ENCODE measurements around the gene ADM2. TPM values are rescaled to one million over a fixed set of nuclear protein-coding genes. Genes with fewer than 3 reads are reported as not detected.

ADM2 gene
- total RNA-seq, 1 experiment from 2014 or later, result 10.9 TPM

DNA sequence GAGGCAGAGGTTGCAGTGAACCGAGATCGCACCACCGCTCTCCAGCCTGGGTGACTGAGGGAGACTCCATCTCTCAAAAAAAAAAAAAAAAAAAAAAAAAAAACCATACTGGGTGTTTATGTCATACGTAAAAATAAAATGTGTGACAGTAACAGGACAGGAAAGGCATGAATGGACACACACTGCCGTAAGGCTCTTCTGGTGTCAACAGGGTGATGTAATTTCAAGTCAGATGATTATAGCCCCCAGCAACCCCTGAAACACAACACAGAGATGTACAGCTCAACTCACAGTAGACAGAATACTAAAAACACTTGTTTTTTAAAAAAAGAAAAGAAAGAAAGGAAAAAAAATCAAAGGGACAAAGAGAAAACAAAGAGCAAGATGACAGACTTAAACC lies 28.7 kb upstream of the ADM2 start (continued):
- TF ChIP-seq, protein P1, sequence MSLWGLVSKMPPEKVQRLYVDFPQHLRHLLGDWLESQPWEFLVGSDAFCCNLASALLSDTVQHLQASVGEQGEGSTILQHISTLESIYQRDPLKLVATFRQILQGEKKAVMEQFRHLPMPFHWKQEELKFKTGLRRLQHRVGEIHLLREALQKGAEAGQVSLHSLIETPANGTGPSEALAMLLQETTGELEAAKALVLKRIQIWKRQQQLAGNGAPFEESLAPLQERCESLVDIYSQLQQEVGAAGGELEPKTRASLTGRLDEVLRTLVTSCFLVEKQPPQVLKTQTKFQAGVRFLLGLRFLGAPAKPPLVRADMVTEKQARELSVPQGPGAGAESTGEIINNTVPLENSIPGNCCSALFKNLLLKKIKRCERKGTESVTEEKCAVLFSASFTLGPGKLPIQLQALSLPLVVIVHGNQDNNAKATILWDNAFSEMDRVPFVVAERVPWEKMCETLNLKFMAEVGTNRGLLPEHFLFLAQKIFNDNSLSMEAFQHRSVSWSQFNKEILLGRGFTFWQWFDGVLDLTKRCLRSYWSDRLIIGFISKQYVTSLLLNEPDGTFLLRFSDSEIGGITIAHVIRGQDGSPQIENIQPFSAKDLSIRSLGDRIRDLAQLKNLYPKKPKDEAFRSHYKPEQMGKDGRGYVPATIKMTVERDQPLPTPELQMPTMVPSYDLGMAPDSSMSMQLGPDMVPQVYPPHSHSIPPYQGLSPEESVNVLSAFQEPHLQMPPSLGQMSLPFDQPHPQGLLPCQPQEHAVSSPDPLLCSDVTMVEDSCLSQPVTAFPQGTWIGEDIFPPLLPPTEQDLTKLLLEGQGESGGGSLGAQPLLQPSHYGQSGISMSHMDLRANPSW (CRISPR knock-in tag; conservative IDR thresholded peaks at IDR 0.05; ENCODE audit: low read depth), result no peak
- TF ChIP-seq GABPB1 (CRISPR knock-in tag; IDR thresholded peaks at IDR 0.05), result no peak

DNA sequence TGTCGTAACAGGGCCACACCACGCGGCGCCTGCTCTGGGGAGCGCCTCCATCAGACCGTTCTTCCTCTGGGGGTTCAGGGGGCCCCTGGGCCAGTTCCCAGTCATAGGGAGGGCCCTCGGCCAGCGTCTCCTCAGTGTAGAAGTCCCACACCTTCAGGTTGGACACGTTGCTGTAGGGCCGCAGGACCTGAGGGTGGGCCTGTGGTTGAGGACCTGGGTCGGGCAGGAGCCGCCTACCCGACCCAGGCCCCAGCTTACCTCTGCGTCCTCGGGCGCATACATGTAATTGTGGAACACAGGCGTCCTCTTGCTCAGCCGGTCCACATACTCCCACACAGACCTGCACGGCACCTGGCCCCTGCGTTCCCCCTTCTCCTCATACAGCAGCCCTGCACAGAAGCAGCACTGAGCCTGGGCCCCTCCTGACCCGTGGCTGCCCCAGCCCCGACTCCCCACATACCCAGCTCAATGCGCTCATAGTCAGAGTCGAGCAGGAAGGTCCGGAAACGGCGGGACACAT lies 26.7 kb upstream of the ADM2 start:
- H3K4me1 Mint-ChIP-seq, result no peaks in the 10 kb centered on the region
- DNase-seq (ENCODE audit: low spot score), result no peak
- ChIA-PET POLR2A (no interaction called here), CTCF (interaction anchor here (0.8 to 2.3 kb wide), 4 partner anchors 10 to 43 kb away, joined by 4 to 9 read pairs (median 6); no protein-coding TSS in a partner anchor)
- no peak for ATAC-seq
- H3K9me3 Mint-ChIP-seq, result no peaks in the 10 kb centered on the region
- no peak for TF ChIP-seq ZNF671 (CRISPR knock-in tag; IDR thresholded peaks at IDR 0.05)
- TF ChIP-seq ESRRA (CRISPR knock-in tag; IDR thresholded peaks at IDR 0.05; ENCODE audit: borderline replicate concordance), result no peak
- TF ChIP-seq, protein P2, sequence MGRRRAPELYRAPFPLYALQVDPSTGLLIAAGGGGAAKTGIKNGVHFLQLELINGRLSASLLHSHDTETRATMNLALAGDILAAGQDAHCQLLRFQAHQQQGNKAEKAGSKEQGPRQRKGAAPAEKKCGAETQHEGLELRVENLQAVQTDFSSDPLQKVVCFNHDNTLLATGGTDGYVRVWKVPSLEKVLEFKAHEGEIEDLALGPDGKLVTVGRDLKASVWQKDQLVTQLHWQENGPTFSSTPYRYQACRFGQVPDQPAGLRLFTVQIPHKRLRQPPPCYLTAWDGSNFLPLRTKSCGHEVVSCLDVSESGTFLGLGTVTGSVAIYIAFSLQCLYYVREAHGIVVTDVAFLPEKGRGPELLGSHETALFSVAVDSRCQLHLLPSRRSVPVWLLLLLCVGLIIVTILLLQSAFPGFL (CRISPR knock-in tag; IDR thresholded peaks at IDR 0.05; ENCODE audit: borderline replicate concordance), result no peak
- TF ChIP-seq RELA (CRISPR knock-in tag; IDR thresholded peaks at IDR 0.05; ENCODE audit: borderline replicate concordance), result no peak
- no peak for TF ChIP-seq ZNF232 (CRISPR knock-in tag; IDR thresholded peaks at IDR 0.05)
- TF ChIP-seq, protein P3, sequence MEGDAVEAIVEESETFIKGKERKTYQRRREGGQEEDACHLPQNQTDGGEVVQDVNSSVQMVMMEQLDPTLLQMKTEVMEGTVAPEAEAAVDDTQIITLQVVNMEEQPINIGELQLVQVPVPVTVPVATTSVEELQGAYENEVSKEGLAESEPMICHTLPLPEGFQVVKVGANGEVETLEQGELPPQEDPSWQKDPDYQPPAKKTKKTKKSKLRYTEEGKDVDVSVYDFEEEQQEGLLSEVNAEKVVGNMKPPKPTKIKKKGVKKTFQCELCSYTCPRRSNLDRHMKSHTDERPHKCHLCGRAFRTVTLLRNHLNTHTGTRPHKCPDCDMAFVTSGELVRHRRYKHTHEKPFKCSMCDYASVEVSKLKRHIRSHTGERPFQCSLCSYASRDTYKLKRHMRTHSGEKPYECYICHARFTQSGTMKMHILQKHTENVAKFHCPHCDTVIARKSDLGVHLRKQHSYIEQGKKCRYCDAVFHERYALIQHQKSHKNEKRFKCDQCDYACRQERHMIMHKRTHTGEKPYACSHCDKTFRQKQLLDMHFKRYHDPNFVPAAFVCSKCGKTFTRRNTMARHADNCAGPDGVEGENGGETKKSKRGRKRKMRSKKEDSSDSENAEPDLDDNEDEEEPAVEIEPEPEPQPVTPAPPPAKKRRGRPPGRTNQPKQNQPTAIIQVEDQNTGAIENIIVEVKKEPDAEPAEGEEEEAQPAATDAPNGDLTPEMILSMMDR (IDR thresholded peaks at IDR 0.05), result no peak
- no peak for TF ChIP-seq ZNF121 (CRISPR knock-in tag; IDR thresholded peaks at IDR 0.05)
- no peak for TF ChIP-seq NR3C1 (CRISPR knock-in tag; conservative IDR thresholded peaks at IDR 0.05; ENCODE audit: low read depth)
- TF ChIP-seq CREB1 (CRISPR knock-in tag; IDR thresholded peaks at IDR 0.05), result no peak
- TF ChIP-seq, protein P4, sequence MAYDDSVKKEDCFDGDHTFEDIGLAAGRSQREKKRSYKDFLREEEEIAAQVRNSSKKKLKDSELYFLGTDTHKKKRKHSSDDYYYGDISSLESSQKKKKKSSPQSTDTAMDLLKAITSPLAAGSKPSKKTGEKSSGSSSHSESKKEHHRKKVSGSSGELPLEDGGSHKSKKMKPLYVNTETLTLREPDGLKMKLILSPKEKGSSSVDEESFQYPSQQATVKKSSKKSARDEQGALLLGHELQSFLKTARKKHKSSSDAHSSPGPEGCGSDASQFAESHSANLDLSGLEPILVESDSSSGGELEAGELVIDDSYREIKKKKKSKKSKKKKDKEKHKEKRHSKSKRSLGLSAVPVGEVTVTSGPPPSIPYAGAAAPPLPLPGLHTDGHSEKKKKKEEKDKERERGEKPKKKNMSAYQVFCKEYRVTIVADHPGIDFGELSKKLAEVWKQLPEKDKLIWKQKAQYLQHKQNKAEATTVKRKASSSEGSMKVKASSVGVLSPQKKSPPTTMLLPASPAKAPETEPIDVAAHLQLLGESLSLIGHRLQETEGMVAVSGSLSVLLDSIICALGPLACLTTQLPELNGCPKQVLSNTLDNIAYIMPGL (CRISPR knock-in tag; IDR thresholded peaks at IDR 0.05), result no peak
- TF ChIP-seq, protein P5, sequence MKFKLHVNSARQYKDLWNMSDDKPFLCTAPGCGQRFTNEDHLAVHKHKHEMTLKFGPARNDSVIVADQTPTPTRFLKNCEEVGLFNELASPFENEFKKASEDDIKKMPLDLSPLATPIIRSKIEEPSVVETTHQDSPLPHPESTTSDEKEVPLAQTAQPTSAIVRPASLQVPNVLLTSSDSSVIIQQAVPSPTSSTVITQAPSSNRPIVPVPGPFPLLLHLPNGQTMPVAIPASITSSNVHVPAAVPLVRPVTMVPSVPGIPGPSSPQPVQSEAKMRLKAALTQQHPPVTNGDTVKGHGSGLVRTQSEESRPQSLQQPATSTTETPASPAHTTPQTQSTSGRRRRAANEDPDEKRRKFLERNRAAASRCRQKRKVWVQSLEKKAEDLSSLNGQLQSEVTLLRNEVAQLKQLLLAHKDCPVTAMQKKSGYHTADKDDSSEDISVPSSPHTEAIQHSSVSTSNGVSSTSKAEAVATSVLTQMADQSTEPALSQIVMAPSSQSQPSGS (CRISPR knock-in tag; IDR thresholded peaks at IDR 0.05; ENCODE audit: borderline replicate concordance, low read depth), result no peak
- H3K4me3 Mint-ChIP-seq, result no peak overlapping the region
- peaks cover 39% of the 10 kb centered on the region for H3K36me3 Mint-ChIP-seq
- no peaks in the 10 kb centered on the region for H3K27me3 Mint-ChIP-seq (ENCODE audit: low read depth)
- no peak overlapping the region for H3K27ac Mint-ChIP-seq

DNA sequence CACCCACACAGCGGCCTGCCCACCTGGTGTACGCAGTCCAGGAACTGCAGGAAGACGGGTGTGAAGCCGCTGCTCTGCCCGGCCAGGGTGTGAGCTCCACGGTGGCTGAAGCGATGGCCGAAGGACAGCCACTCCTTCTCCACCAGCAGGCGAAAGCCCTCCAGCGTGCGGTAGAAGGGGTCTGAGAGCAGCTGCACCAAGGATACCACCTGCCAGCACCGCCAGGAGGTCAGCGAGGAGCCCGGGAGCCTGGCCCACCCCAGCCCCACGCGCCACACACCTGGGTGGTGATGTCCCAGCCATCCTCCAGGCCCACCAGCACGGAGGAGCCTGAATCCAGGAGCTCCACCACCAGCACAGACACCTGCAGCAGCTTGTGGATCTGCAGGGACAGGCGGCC lies 26.1 kb upstream of the ADM2 start:
- DNase-seq (ENCODE audit: low spot score), result no peak
- H3K4me1 Mint-ChIP-seq, result no peaks in the 10 kb centered on the region
- H3K27ac Mint-ChIP-seq, result no peak overlapping the region
- no peaks in the 10 kb centered on the region for H3K9me3 Mint-ChIP-seq
- ChIA-PET POLR2A (no interaction called here), CTCF (interaction anchor here (0.8 to 1.8 kb wide), 2 partner anchors 16 to 42 kb away, joined by 4 to 9 read pairs; no protein-coding TSS in a partner anchor)
- H3K27me3 Mint-ChIP-seq (ENCODE audit: low read depth), result no peaks in the 10 kb centered on the region
- no peak for ATAC-seq
- H3K36me3 Mint-ChIP-seq, result peaks cover 37% of the 10 kb centered on the region
- H3K4me3 Mint-ChIP-seq, result no peak overlapping the region
- TF ChIP-seq, protein P6, sequence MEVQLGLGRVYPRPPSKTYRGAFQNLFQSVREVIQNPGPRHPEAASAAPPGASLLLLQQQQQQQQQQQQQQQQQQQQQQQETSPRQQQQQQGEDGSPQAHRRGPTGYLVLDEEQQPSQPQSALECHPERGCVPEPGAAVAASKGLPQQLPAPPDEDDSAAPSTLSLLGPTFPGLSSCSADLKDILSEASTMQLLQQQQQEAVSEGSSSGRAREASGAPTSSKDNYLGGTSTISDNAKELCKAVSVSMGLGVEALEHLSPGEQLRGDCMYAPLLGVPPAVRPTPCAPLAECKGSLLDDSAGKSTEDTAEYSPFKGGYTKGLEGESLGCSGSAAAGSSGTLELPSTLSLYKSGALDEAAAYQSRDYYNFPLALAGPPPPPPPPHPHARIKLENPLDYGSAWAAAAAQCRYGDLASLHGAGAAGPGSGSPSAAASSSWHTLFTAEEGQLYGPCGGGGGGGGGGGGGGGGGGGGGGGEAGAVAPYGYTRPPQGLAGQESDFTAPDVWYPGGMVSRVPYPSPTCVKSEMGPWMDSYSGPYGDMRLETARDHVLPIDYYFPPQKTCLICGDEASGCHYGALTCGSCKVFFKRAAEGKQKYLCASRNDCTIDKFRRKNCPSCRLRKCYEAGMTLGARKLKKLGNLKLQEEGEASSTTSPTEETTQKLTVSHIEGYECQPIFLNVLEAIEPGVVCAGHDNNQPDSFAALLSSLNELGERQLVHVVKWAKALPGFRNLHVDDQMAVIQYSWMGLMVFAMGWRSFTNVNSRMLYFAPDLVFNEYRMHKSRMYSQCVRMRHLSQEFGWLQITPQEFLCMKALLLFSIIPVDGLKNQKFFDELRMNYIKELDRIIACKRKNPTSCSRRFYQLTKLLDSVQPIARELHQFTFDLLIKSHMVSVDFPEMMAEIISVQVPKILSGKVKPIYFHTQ (CRISPR knock-in tag; IDR thresholded peaks at IDR 0.05), result no peak
- TF ChIP-seq, protein P7, sequence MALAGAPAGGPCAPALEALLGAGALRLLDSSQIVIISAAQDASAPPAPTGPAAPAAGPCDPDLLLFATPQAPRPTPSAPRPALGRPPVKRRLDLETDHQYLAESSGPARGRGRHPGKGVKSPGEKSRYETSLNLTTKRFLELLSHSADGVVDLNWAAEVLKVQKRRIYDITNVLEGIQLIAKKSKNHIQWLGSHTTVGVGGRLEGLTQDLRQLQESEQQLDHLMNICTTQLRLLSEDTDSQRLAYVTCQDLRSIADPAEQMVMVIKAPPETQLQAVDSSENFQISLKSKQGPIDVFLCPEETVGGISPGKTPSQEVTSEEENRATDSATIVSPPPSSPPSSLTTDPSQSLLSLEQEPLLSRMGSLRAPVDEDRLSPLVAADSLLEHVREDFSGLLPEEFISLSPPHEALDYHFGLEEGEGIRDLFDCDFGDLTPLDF (CRISPR knock-in tag; IDR thresholded peaks at IDR 0.05), result no peak
- TF ChIP-seq, protein P8, sequence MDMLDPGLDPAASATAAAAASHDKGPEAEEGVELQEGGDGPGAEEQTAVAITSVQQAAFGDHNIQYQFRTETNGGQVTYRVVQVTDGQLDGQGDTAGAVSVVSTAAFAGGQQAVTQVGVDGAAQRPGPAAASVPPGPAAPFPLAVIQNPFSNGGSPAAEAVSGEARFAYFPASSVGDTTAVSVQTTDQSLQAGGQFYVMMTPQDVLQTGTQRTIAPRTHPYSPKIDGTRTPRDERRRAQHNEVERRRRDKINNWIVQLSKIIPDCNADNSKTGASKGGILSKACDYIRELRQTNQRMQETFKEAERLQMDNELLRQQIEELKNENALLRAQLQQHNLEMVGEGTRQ (CRISPR knock-in tag; IDR thresholded peaks at IDR 0.05), result no peak
- no peak for TF ChIP-seq TEAD1 (CRISPR knock-in tag; IDR thresholded peaks at IDR 0.05)
- TF ChIP-seq GTF2I (CRISPR knock-in tag; conservative IDR thresholded peaks at IDR 0.05), result no peak
